IMR-90 (cell line): Measurements from ENCODE around the gene TMTC2. TPM values are rescaled to one million over a fixed set of nuclear protein-coding genes. Genes with fewer than 3 reads are reported as not detected.

Source experiments
- ATAC-seq: fragments of 200-7000 bp; cut with Tn5 transposase; 2 replicates; pipeline ENCODE4 v1.9.1; 2020; ENCODE audit warnings: low read depth, mild to moderate bottlenecking, moderate library complexity
- BruUV-seq: library from RNA; stranded (reverse); fragments of 400-500 nt; replicated peaks from 2 replicates; lab custom pipeline; 2021; lab: Mats Ljungman, UMichigan
- CTCF ChIA-PET: fragments of 300-600 bp; formaldehyde crosslinking; extraction: SDS; loops from one replicate; lab custom pipeline; 2021; ENCODE audit warnings: antibody characterized with exemption; lab: Yijun Ruan, JAX
- POLR2A ChIA-PET: fragments of 300-600 bp; sonication (Branson Sonifier 250); formaldehyde crosslinking; loops from one replicate; lab custom pipeline; 2022; ENCODE audit warnings: antibody characterized with exemption; ENCODE audit not compliant: unreplicated experiment; lab: Charles Lee
- DNase-seq: peaks from one replicate; pipeline ENCODE4 v3.0.0; 2013
- H2AFZ ChIP-seq: replicated peaks from 2 replicates; pipeline ENCODE3; 2013; ENCODE audit warnings: low read length, mild to moderate bottlenecking; ENCODE audit not compliant: poor library complexity
- H2AK5ac ChIP-seq: 2 replicates; pipeline ENCODE4 v1.6.1; 2013; ENCODE audit warnings: low read depth, low read length, inconsistent platforms
- H2AK9ac ChIP-seq: replicated peaks from 2 replicates; pipeline ENCODE3; 2013; ENCODE audit warnings: mild to moderate bottlenecking, low read depth, low read length, moderate library complexity; ENCODE audit not compliant: poor library complexity
- H2BK120ac ChIP-seq: 2 replicates; pipeline ENCODE4 v1.6.1; 2013; ENCODE audit warnings: low read depth, low read length, inconsistent platforms
- H2BK15ac ChIP-seq: 3 replicates; pipeline ENCODE4 v1.6.1; 2013; ENCODE audit warnings: low read depth, low read length, inconsistent platforms
- H2BK20ac ChIP-seq: 2 replicates; pipeline ENCODE4 v1.6.1; 2013; ENCODE audit warnings: low read depth, mild to moderate bottlenecking, inconsistent platforms, low read length, moderate library complexity
- H2BK5ac ChIP-seq: 2 replicates; pipeline ENCODE4 v1.6.1; 2013; ENCODE audit warnings: mild to moderate bottlenecking, low read depth, low read length, inconsistent platforms; ENCODE audit not compliant: poor library complexity, severe bottlenecking
- H3K14ac ChIP-seq: replicated peaks from 2 replicates; pipeline ENCODE4 v1.6.1; 2013; ENCODE audit warnings: low read depth, low read length, inconsistent platforms
- H3K18ac ChIP-seq: 2 replicates; pipeline ENCODE4 v1.6.1; 2013; ENCODE audit warnings: low read depth, low read length, control low read depth
- H3K23ac ChIP-seq: 2 replicates; pipeline ENCODE4 v1.6.1; 2013; ENCODE audit warnings: low read depth, low read length, inconsistent platforms
- H3K27ac ChIP-seq: 2 replicates; pipeline ENCODE4 v1.5.1; 2013; ENCODE audit warnings: mild to moderate bottlenecking, control low read depth, low read length; ENCODE audit not compliant: insufficient read depth
- H3K27me3 ChIP-seq: 2 replicates; pipeline ENCODE4 v1.6.1; 2013; ENCODE audit warnings: low read length; ENCODE audit not compliant: control insufficient read depth, insufficient read depth
- H3K36me3 ChIP-seq: 2 replicates; pipeline ENCODE4 v1.6.1; 2013; ENCODE audit warnings: low read length, mixed read lengths; ENCODE audit not compliant: control insufficient read depth, insufficient read depth
- H3K4ac ChIP-seq: 2 replicates; pipeline ENCODE4 v1.6.1; 2013; ENCODE audit warnings: low read depth, low read length, inconsistent platforms
- H3K4me1 ChIP-seq: 2 replicates; pipeline ENCODE4 v1.6.1; 2013; ENCODE audit warnings: low read length, mixed read lengths; ENCODE audit not compliant: control insufficient read depth, insufficient read depth
- H3K4me2 ChIP-seq: 2 replicates; pipeline ENCODE4 v1.6.1; 2013; ENCODE audit warnings: low read depth, mild to moderate bottlenecking, control low read depth, low read length, moderate library complexity
- H3K4me3 ChIP-seq: 2 replicates; pipeline ENCODE4 v1.5.1; 2013; ENCODE audit warnings: low read depth, mild to moderate bottlenecking, control low read depth, low read length, moderate library complexity; ENCODE audit not compliant: insufficient read depth
- H3K56ac ChIP-seq: 2 replicates; pipeline ENCODE4 v1.6.1; 2013; ENCODE audit warnings: low read length, inconsistent platforms; ENCODE audit not compliant: insufficient read depth; ENCODE audit errors: extremely low read depth
- H3K79me1 ChIP-seq, 2 experiments: 2 replicates each; pipeline ENCODE4 v1.6.1; 2013; ENCODE audit warnings: low read length in 2 of 2, inconsistent platforms in 1 of 2, low read depth in 1 of 2
- H3K9ac ChIP-seq: 2 replicates; pipeline ENCODE4 v1.6.1; 2013; ENCODE audit warnings: low read depth, low read length, control low read depth
- H3K9me1 ChIP-seq: 2 replicates; pipeline ENCODE4 v1.6.1; 2013; ENCODE audit warnings: low read length, inconsistent platforms; ENCODE audit not compliant: insufficient read depth
- H3K9me3 ChIP-seq: 2 replicates; pipeline ENCODE4 v1.6.1; 2013; ENCODE audit warnings: low read length; ENCODE audit not compliant: control insufficient read depth, insufficient read depth
- H4K20me1 ChIP-seq: 2 replicates; pipeline ENCODE4 v1.6.1; 2013; ENCODE audit warnings: low read length, inconsistent platforms; ENCODE audit not compliant: insufficient read depth
- H4K5ac ChIP-seq: 2 replicates; pipeline ENCODE4 v1.6.1; 2013; ENCODE audit warnings: mild to moderate bottlenecking, low read depth, low read length, control low read depth
- H4K8ac ChIP-seq, 2 experiments: 2 replicates each; pipeline ENCODE4 v1.6.1; 2013; ENCODE audit warnings: low read depth in 2 of 2, low read length in 2 of 2, control low read depth in 1 of 2, inconsistent platforms in 1 of 2
- H4K91ac ChIP-seq: 2 replicates; pipeline ENCODE4 v1.6.1; 2013; ENCODE audit warnings: low read depth, low read length, inconsistent platforms; ENCODE audit not compliant: insufficient read depth
- FOS ChIP-seq: fragments of 150-350 bp; IDR thresholded peaks from 2 replicates; pipeline ENCODE4 v1.6.1; 2016; ENCODE audit warnings: low read depth, low read length
- MAZ ChIP-seq: IDR thresholded peaks from 2 replicates; pipeline ENCODE4 v1.6.1; 2012; ENCODE audit warnings: low read depth, mild to moderate bottlenecking, low read length, improper control_type of control experiment, moderate library complexity, borderline replicate concordance
- POLR2A ChIP-seq: IDR thresholded peaks from 2 replicates; pipeline ENCODE4 v1.6.1; 2012; ENCODE audit warnings: mild to moderate bottlenecking, low read depth, low read length
- USF2 ChIP-seq: fragments of 150-350 bp; IDR thresholded peaks from 2 replicates; pipeline ENCODE4 v1.6.1; 2017; ENCODE audit warnings: mild to moderate bottlenecking, antibody characterized with exemption, low read length, low read depth
- WGBS, 2 experiments: methylation state at CpG; one replicate each; pipeline versions ENCODE4 v1.1.5 to v1.1.7; 2013; ENCODE audit warnings: missing lambda C conversion rate in 2 of 2; ENCODE audit not compliant: insufficient read length in 1 of 2; ENCODE audit errors: extremely low coverage in 2 of 2; 5-methylcytosine and 5-hydroxymethylcytosine counted together
- dilution Hi-C: fragments of 300-500 bp; cut with HindIII; formaldehyde crosslinking; loops from one replicate; pipeline ENCODE4 v1.14.3; 2018; ENCODE audit warnings: low sequenced_read_pairs; ENCODE audit not compliant: unreplicated experiment
- in situ Hi-C: fragments of 300-500 bp; cut with MboI; formaldehyde crosslinking; loops from 3 replicates; pipeline ENCODE4 v1.14.3; 2019; ENCODE audit warnings: low sequenced_read_pairs, inconsistent platforms, mixed read lengths
- intact Hi-C: fragments of 100-400 bp; cut with micrococcal nuclease; formaldehyde crosslinking; loops from 2 replicates; pipeline ENCODE4 v1.10.0; 2022
- polyA plus RNA-seq, 3 experiments: library from polyadenylated mRNA; depleted of rRNA; stranded (reverse); fragments of >200 nt; gene quantifications; 2 replicates each; pipeline ENCODE4 v1.2.3, GENCODE V29; 2012; ENCODE audit warnings: low replicate concordance in 1 of 3
- total RNA-seq: library from RNA; depleted of rRNA; stranded (reverse); fragments of >200 nt; gene quantifications from 2 replicates; pipeline ENCODE4 v1.2.3, GENCODE V29; 2012

Gene TMTC2
- total and polyA plus RNA-seq, 2 of the 4 experiments (the other 2 are of a cell fraction), result 0.56 to 1.4 TPM

- Histone ChIP-seq H3K56ac (no peak overlapping the region), H4K8ac (no peak overlapping the region), H3K9ac (no peak overlapping the region), H3K4me1 (no peaks in the 10 kb centered on the region), H3K27me3 (no peaks in the 10 kb centered on the region), H3K9me1 (no peaks in the 10 kb centered on the region), H3K18ac (no peak overlapping the region), H2AFZ (no peak overlapping the region), H4K91ac (no peak overlapping the region), H2BK15ac (no peak overlapping the region), H3K4ac (no peak overlapping the region), H3K9me3 (no peaks in the 10 kb centered on the region), H4K20me1 (no peaks in the 10 kb centered on the region), H3K4me2 (no peak overlapping the region), H2BK120ac (no peak overlapping the region), H3K27ac (no peak overlapping the region), H2BK5ac (no peak overlapping the region), H3K14ac (no peak overlapping the region), H3K4me3 (no peak overlapping the region), H2AK5ac (no peak overlapping the region), H3K79me1 (no peaks in the 10 kb centered on the region), H4K5ac (no peak overlapping the region), H3K23ac (no peak overlapping the region), H2AK9ac (no peak overlapping the region), H3K36me3 (no peaks in the 10 kb centered on the region), H2BK20ac (no peak overlapping the region)
- ChIA-PET POLR2A (no interaction called here), CTCF (interaction anchor here (0.8 kb wide), 1 partner anchor 199 kb away, joined by 5 read pairs; no protein-coding TSS in a partner anchor)
- no CpG with 5 or more reads among the region's 2 CpGs for WGBS, 2 experiments
- no TSS peak for BruUV-seq
- dilution Hi-C loops, result no loop called here
- DNase-seq (no peak), ATAC-seq (no peak)
- TF ChIP-seq POLR2A (no peak), FOS (no peak), MAZ (no peak), USF2 (no peak)
- in situ Hi-C loops, result no loop called here
- intact Hi-C loops, result no loop called here
These were observed 279.4 kb downstream of the TMTC2 start for GRCh38 chr12:82966001-82966559.
